PC-3 (cell line): ENCODE measurements around the gene ALG12. TPM values are rescaled to one million over a fixed set of nuclear protein-coding genes. Genes with fewer than 3 reads are reported as not detected.

Source experiments
- ATAC-seq: fragments of 200-7000 bp; cut with Tn5 transposase; 2 replicates; pipeline ENCODE4 v1.9.1; 2020; ENCODE audit warnings: mild to moderate bottlenecking, moderate library complexity
- BruUV-seq: library from RNA; stranded (reverse); fragments of 400-500 nt; replicated peaks from 2 replicates; lab custom pipeline; 2021; lab: Mats Ljungman, UMichigan
- CTCF ChIA-PET: fragments of 300-600 bp; sonication (Branson Sonifier 250); formaldehyde crosslinking; loops from one replicate; lab custom pipeline; 2022; ENCODE audit warnings: antibody characterized with exemption; lab: Charles Lee
- POLR2A ChIA-PET: fragments of 300-600 bp; sonication (Branson Sonifier 250); formaldehyde crosslinking; loops from one replicate; lab custom pipeline; 2022; ENCODE audit warnings: antibody characterized with exemption; ENCODE audit not compliant: unreplicated experiment; lab: Charles Lee
- DNase-seq: peaks from one replicate; pipeline ENCODE4 v3.0.0-alpha.2; 2015
- H2AFZ ChIP-seq: fragments of 300-600 bp; sonication (generic); 2 replicates; pipeline ENCODE4 v1.6.0; 2016; ENCODE audit warnings: antibody characterized with exemption, low read length
- H3F3A ChIP-seq: fragments of 300-600 bp; sonication (generic); one replicate; pipeline ENCODE4 v1.6.0; 2017; ENCODE audit warnings: antibody characterized with exemption, low read length, control low read depth, mild to moderate bottlenecking; ENCODE audit not compliant: unreplicated experiment
- H3K27ac ChIP-seq: fragments of 300-600 bp; sonication (generic); 2 replicates; pipeline ENCODE4 v1.5.1; 2016; ENCODE audit warnings: mild to moderate bottlenecking, low read length
- H3K27me3 ChIP-seq: fragments of 300-600 bp; sonication (generic); 2 replicates; pipeline ENCODE4 v1.6.1; 2016; ENCODE audit warnings: low read length, mixed read lengths
- H3K36me3 ChIP-seq: fragments of 300-600 bp; sonication (generic); 2 replicates; pipeline ENCODE4 v1.6.1; 2016; ENCODE audit warnings: low read depth, mixed run types, low read length, mixed read lengths
- H3K4me1 ChIP-seq: fragments of 300-600 bp; sonication (generic); 2 replicates; pipeline ENCODE4 v1.5.1; 2016; ENCODE audit warnings: low read length; ENCODE audit not compliant: insufficient read depth
- H3K4me2 ChIP-seq: fragments of 300-600 bp; sonication (generic); 2 replicates; pipeline ENCODE4 v1.6.0; 2016; ENCODE audit warnings: low read length
- H3K4me3 ChIP-seq: fragments of 300-600 bp; sonication (generic); 2 replicates; pipeline ENCODE4 v1.5.1; 2016; ENCODE audit warnings: mild to moderate bottlenecking, low read length, mixed read lengths
- H3K79me2 ChIP-seq: fragments of 300-600 bp; sonication (generic); 2 replicates; pipeline ENCODE4 v1.6.1; 2017; ENCODE audit warnings: low read length, mixed read lengths
- H3K9ac ChIP-seq: fragments of 300-600 bp; sonication (generic); 2 replicates; pipeline ENCODE4 v1.6.0; 2016; ENCODE audit warnings: mild to moderate bottlenecking, low read length
- H3K9me2 ChIP-seq: fragments of 300-600 bp; sonication (generic); replicated peaks from 2 replicates; pipeline ENCODE4 v1.6.1; 2016; ENCODE audit warnings: mixed run types, low read length, mixed read lengths
- H3K9me3 ChIP-seq: fragments of 300-600 bp; sonication (generic); 2 replicates; pipeline ENCODE4 v1.6.1; 2016; ENCODE audit warnings: low read length, mixed read lengths
- H4K20me1 ChIP-seq: fragments of 300-600 bp; sonication (generic); 2 replicates; pipeline ENCODE4 v1.6.1; 2016; ENCODE audit warnings: low read length, mixed read lengths
- EZH2 ChIP-seq: fragments of 300-600 bp; sonication (generic); IDR thresholded peaks from one replicate; pipeline ENCODE4 v1.6.1; 2017; ENCODE audit warnings: antibody characterized with exemption, mild to moderate bottlenecking, low read length; ENCODE audit not compliant: unreplicated experiment
- EZH2phosphoT487 ChIP-seq: fragments of 300-600 bp; sonication (generic); IDR thresholded peaks from 2 replicates; pipeline ENCODE4 v1.6.1; 2018; ENCODE audit warnings: mild to moderate bottlenecking, antibody characterized with exemption, low read length, borderline replicate concordance
- intact Hi-C: fragments of 100-400 bp; cut with micrococcal nuclease; formaldehyde crosslinking; loops from 2 replicates; pipeline ENCODE4 v1.9.0; 2023
- total RNA-seq: library from RNA; depleted of rRNA; stranded (reverse); fragments of >200 nt; gene quantifications from 2 replicates; pipeline ENCODE4 v1.2.3, GENCODE V29; 2014
- TF ChIP-seq, protein P1 (sequence below): fragments of 300-600 bp; sonication (generic); conservative IDR thresholded peaks from 2 replicates; pipeline ENCODE4 v1.5.1; 2017; ENCODE audit warnings: antibody characterized with exemption, low read depth, mild to moderate bottlenecking, low read length

ALG12 gene
- total RNA-seq, 1 experiment from 2014 or later: 12.1 TPM

DNA sequence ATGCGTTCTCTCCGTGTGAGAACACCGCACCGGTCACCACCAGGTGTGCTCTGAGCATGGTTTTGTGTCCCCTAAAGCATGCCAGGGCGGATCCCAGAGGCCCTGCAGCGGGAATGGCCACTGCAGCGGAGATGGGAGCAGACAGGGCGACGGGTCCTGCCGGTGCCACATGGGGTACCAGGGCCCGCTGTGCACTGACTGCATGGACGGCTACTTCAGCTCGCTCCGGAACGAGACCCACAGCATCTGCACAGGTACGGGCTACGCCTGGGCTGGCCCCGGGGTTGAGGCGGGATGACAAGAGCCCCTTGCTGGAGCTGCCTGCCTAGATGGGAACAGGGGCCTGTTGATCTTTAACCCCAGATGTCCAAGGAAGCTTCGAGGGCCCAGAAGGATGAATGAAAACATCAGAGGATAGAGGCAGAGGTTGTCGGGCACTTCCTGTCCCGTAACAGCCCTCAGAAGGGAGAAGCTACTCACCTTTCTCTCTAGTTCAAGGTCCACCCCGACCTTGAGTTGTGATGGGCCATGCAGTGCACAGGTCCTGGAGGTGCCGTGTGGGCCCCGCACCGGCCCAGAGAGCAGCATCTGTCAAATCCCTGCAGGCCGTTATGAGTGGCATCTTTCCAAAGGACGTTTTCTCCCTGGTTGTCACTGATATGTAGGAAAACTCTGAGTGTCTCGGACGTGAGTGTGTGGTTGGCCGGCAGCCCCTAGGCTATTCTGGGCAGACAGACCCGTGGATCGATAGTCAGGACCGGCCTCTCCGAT lies 3.5 kb upstream of the ALG12 start:
- no peak for DNase-seq
- Histone ChIP-seq H3K27ac (no peak overlapping the region), H3K79me2 (peaks cover 23% of the 10 kb centered on the region), H3K36me3 (no peaks in the 10 kb centered on the region), H3K4me1 (peaks cover 12% of the 10 kb centered on the region), H3K9me2 (no peaks in the 10 kb centered on the region), H3K4me2 (no peak overlapping the region), H4K20me1 (no peaks in the 10 kb centered on the region), H3K9ac (no peak overlapping the region), H3K27me3 (no peaks in the 10 kb centered on the region), H3F3A (no peaks in the 10 kb centered on the region), H3K9me3 (no peaks in the 10 kb centered on the region), H3K4me3 (no peak overlapping the region), H2AFZ (no peak overlapping the region)
- no peak for ATAC-seq
- POLR2A ChIA-PET: no interaction called here
- TF ChIP-seq EZH2 (no peak), EZH2phosphoT487 (no peak)
- TF ChIP-seq, protein P1, sequence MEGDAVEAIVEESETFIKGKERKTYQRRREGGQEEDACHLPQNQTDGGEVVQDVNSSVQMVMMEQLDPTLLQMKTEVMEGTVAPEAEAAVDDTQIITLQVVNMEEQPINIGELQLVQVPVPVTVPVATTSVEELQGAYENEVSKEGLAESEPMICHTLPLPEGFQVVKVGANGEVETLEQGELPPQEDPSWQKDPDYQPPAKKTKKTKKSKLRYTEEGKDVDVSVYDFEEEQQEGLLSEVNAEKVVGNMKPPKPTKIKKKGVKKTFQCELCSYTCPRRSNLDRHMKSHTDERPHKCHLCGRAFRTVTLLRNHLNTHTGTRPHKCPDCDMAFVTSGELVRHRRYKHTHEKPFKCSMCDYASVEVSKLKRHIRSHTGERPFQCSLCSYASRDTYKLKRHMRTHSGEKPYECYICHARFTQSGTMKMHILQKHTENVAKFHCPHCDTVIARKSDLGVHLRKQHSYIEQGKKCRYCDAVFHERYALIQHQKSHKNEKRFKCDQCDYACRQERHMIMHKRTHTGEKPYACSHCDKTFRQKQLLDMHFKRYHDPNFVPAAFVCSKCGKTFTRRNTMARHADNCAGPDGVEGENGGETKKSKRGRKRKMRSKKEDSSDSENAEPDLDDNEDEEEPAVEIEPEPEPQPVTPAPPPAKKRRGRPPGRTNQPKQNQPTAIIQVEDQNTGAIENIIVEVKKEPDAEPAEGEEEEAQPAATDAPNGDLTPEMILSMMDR: no peak
- CTCF ChIA-PET: no interaction called here
- no TSS peak for BruUV-seq
- intact Hi-C loops: no loop called here

DNA sequence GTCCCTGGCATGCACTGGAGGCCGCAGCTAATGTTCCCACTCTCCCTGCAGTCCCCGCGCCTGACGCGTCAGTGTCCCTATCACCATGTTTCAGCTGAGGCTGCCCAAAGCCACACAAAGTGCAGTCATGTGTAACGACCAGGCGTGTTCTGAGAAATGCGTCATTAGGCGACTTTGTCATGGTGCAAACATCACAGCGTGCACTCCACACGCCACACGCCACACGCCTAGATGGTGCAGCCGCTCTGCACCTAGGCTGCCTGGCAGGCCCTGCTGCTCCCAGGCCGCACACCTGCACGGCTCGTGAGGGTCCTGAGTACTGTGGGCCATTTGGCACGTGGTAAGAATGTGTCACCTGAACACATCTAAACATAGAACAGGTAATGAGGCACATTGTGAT lies 2.6 kb upstream of the ALG12 start:
- Histone ChIP-seq H3K9ac (no peak overlapping the region), H3K79me2 (peaks cover 26% of the 10 kb centered on the region), H4K20me1 (no peaks in the 10 kb centered on the region), H3K27me3 (no peaks in the 10 kb centered on the region), H2AFZ (no peak overlapping the region), H3K36me3 (no peaks in the 10 kb centered on the region), H3F3A (no peaks in the 10 kb centered on the region), H3K9me2 (no peaks in the 10 kb centered on the region), H3K4me3 (no peak overlapping the region), H3K4me2 (no peak overlapping the region), H3K27ac (no peak overlapping the region), H3K4me1 (peaks cover 12% of the 10 kb centered on the region), H3K9me3 (no peaks in the 10 kb centered on the region)
- CTCF ChIA-PET: no interaction called here
- BruUV-seq: no TSS peak
- ATAC-seq (no peak), DNase-seq (no peak)
- no peak for TF ChIP-seq EZH2
- TF ChIP-seq, protein P1: no peak
- TF ChIP-seq EZH2phosphoT487: no peak
- POLR2A ChIA-PET: no interaction called here
- intact Hi-C loops: no loop called here
